HL-60/S4 (cell line): Measurements from ENCODE around the gene TEDC1.

Source experiments
- in situ Hi-C: fragments of 300-500 bp; cut with MboI; formaldehyde crosslinking; loops from 2 replicates; pipeline ENCODE4 v1.14.3; 2022; ENCODE audit warnings: low sequenced_read_pairs

TEDC1 gene

DNA sequence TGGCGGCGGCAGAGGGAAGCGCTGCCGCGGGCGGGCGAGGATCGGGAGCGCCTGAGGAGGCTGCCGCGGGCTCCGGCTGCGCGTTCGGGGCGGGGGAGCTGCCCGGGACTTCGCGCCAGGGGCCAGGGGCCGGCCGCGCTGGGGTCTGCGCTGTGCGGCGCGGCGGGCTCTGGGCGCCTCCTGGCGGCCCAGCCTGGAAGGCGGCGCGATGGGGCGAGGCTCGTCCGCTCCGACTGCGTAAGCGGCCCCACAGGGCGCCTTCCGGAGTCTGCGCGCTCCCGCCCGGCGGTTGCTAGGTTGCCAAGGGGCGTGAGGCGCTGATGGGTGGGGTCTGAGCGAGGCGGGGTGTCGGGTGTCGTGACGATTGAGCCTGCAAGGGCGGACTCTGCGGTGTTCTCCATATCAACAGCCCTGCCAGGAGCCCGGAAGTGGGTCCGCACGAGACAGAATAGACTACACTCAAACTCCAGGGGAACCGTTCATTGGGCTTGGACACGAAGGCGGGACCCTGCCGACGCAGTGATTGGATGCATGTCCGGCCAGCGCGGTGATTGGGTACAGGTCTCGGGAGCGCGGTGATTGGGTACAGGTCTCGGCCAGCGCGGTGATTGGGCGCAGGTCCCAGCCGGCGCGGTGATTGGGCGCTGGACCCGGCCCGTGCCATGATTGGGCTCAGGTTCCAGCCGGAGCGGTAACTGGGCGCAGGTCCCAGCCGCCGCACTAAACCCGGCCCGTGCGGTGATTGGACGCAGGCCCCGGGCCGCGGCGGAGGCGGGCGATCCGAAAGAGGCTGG is at the start of gene TEDC1:
Gene TEDC1 (plus strand): TSS at position 675 of the 794 bp plus-strand sequence. CDS start 130 bp downstream, outside the sequence.
- in situ Hi-C loops = no loop called here

- in situ Hi-C loops = loop anchor here (10.0 kb wide), 1 partner anchor 67 kb away; no protein-coding TSS in a partner anchor
Measured at GRCh38 chr14:105442125-105442524, 48.9 kb upstream of the TEDC1 start.

DNA sequence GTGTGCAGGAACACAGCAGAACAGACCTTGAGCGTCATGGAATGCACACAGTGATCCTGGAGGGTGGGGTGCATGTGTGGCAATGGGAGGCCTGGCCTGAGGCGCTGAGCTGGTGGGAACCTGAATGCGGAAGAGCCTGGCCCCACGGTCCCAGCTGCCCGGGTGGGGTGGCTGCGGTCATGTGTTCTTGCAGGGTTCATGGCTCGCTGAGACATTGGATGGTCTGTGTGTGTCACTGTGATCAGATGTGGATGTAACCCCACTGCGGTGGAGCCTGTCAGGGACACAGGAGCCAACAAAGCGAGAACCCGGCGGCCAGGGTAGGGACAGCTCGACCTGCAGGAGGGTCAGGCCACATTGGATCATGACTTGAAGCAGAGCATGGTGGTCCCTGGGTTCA is 48.2 kb upstream of the TEDC1 start:
- in situ Hi-C loops = loop anchor here (10.0 kb wide), 1 partner anchor 68 kb away; no protein-coding TSS in a partner anchor

DNA sequence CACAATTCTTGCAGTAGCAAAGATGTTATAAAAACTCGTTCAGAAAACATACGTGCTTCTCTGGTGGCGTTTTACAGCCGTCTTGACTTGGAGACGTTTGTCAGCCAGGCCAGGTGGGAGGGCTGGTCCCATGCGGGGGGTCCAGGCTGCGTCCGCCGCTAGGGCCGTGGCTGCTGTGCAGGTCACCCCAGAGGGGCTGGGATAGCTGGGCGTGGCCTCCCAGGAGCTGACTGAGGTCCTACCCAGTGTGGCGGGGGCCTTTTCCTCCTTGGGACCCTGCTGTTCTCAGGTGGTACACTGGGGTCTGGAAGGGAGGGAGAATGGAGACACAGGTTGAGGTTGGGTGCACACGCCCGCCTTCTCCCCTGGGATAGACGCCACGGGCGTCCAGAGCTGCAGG is 46.2 kb upstream of the TEDC1 start:
- in situ Hi-C loops = loop anchor here (10.0 kb wide), 1 partner anchor 70 kb away; no protein-coding TSS in a partner anchor

DNA sequence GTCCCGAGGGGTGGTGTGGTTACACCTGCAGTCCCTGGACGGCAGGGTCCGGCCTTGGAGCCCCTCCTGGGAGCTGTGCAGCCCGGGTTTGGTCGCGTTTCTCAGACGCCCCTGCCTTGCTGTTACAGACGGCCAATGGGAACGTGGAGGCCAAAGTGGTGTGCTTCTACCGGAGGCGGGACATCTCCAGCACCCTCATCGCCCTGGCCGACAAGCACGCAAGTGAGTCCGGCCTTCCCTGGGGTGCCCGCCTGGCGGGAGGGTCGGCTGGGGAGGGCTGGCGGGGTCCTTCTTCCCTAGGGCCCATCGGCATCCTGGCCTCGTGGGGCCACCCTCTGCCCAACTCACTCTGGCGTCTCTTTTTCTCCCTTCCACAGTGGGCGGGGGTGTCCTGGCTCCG is 45.8 kb upstream of the TEDC1 start:
- in situ Hi-C loops = loop anchor here (10.0 kb wide), 1 partner anchor 70 kb away; no protein-coding TSS in a partner anchor

- in situ Hi-C loops = loop anchor here (10.0 kb wide), 1 partner anchor 71 kb away; no protein-coding TSS in a partner anchor
Measured at GRCh38 chr14:105445901-105446845, 44.9 kb upstream of the TEDC1 start.

DNA sequence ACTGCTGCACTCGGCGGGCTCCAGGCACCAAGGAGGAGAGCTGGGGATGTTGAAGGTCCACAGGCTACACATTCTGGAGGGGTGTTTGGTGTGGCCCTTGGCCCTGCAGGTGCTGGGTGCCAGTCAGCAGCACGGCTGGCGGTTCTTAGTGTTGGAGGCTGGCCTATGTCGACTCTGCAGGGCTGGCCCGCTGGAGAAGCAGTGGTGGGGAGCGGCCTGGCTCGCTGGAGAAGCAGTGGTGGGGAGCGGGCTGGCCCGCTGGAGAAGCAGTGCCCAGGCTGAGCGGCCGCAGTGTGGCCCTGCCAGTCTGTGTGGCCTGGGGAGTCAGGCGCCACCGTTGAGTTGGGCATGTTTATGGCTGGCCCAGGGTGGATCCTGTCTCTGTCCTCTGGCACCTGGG is 44.1 kb upstream of the TEDC1 start:
- in situ Hi-C loops = loop anchor here (10.0 kb wide), 1 partner anchor 72 kb away; no protein-coding TSS in a partner anchor

DNA sequence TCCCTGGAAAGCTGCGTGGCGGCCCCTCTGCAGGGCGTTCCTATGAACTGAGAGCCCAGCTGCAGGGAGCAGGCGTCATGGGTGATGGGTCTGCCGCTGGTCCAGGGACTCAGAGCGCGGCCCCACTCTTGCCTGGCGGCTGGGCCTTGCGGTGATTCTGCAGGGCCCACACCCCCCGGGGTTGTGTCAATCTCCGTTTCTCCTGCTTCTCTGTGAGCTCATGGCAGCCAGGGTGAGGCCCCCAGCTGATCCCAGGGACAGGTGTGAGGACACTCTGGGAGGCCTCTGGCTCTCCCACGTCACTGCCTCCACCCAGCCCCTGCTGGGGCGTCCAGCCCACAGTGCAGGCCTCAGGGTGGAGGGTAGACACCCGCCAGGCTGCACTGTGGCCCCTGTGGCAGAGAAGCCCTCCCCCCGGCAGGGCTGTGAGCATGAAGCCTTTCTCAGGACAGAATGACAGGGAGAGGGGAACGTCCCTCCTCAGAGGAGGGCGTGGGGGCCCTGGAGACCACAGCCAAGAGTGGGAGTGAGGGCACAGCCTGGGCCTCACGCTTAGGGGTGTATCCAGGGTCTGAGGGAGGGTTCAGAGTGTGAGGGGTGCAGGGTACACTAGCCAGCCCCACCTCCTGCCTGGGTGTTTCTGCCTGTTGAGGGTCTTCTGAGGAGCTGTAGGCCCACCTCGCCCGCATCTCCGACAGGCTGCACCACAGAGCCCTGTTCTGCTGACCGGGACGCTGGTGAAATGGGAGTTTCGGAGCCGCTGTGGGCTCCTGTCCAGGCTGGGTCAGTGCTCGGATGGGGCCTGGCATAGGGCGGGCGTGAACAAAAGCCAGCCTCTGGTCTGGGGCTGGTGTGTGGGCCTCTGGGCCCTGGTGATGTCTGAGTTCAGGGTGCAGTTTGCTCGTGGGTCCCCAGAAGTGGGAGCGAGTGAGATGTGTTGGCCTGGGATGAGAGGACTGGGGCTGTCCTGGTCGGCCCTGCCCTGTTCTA is 43.1 kb upstream of the TEDC1 start:
- in situ Hi-C loops = loop anchor here (10.0 kb wide), 1 partner anchor 73 kb away; no protein-coding TSS in a partner anchor

DNA sequence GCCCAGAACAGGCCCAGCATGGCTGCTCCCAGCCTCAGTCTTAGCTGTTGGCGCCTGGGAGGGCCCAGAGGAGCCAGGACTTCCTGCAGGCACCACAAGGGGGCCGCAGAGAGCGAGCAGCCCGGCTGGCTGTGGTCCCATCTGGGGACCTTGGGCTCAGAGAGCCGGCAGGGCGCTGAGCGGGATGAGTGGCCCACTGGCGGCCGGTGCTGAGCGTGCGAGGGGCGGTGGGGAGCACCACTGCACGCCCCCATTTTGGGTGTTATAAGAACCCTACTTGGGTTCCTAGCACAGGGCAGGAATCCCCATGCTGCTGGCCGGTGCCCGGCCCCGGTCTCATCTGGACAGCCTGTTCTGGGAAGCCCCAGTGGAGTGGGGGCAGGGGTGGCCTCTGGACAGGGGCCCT is 42.3 kb upstream of the TEDC1 start:
- in situ Hi-C loops = loop anchor here (10.0 kb wide), 1 partner anchor 74 kb away; no protein-coding TSS in a partner anchor

GRCh38 chr14:105449276-105450122 is 41.5 kb upstream of the TEDC1 start:
- in situ Hi-C loops = loop anchor here (10.0 kb wide), 1 partner anchor 75 kb away; no protein-coding TSS in a partner anchor

GRCh38 chr14:105450123-105450505 is 40.9 kb upstream of the TEDC1 start:
- in situ Hi-C loops = no loop called here

- in situ Hi-C loops = no loop called here
Measured at GRCh38 chr14:105450864-105451720, 40.0 kb upstream of the TEDC1 start.

GRCh38 chr14:105452963-105453362 is 38.1 kb upstream of the TEDC1 start:
- in situ Hi-C loops = no loop called here

GRCh38 chr14:105453847-105454246 is 37.2 kb upstream of the TEDC1 start:
- in situ Hi-C loops = no loop called here

DNA sequence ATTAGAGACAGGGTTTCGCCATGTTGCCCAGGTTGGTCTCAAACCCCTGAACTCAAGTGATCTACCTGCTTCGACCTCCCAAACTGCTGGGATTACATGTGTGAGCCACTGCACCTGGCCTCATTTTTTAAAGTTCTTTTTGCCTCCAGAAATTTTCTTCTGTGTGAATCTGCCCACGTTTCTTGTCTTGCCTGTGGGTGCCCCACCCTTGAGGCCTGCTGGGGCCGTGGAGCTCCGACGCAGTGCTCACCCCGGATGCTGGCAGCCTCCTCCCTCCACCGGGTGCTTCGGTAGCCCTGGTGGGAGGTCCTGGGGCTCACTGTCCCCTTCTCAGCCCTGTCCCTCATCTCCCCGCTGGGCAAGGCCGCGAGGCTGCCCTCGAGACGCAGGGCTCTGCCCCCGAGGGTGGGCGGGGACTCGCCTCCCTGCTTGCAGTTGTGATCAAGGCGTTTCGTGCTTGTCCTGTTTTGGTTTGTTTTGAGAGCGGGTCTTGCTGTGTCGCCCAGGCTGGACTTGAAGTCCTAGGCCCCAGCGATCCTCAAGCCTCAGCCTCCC is 35.9 kb upstream of the TEDC1 start:
- in situ Hi-C loops = no loop called here

- in situ Hi-C loops = no loop called here
Measured at GRCh38 chr14:105455766-105456660, 35.0 kb upstream of the TEDC1 start.
